Activated CD4-positive, CD25-positive, alpha-beta regulatory T cell treated with anti-CD3 and anti-CD28 coated beads, Interleukin-2, amount 50 U/mL, for 16 hours (primary cell): ENCODE results near the gene SLC4A2.
A peak's percentile ranks its signal among the peaks of the same experiment; 100 is the strongest.
"Not testable (repeated sequence)": the region's sequence is repeated elsewhere in the genome, so short reads cannot be mapped to it uniquely, and the experiment has no call there.

Source experiments
- DNase-seq: peaks from one replicate; pipeline ENCODE4 v3.0.0-alpha.2; 2020; ENCODE audit warnings: low read depth, low spot score

Gene SLC4A2

GRCh38 chr7:151025924-151026671 lies 33.3 kb upstream of the SLC4A2 start:
- DNase-seq: no peak

GRCh38 chr7:151026771-151027727 lies 32.3 kb upstream of the SLC4A2 start:
- not testable (repeated sequence) for DNase-seq

GRCh38 chr7:151027728-151028130 lies 31.7 kb upstream of the SLC4A2 start:
- not testable (repeated sequence) for DNase-seq

- peak; percentile 97 for DNase-seq
These were observed 31.1 kb upstream of the SLC4A2 start, which contains the start of gene ABCB8 for GRCh38 chr7:151028131-151028947. Gene ABCB8, plus strand, starts transcription at chr7:151028450. Its CDS starts 66 bp downstream, at chr7:151028516.

GRCh38 chr7:151028948-151029501 lies 30.4 kb upstream of the SLC4A2 start:
- no peak for DNase-seq

GRCh38 chr7:151031011-151031410 lies 28.4 kb upstream of the SLC4A2 start:
- DNase-seq: no peak

- DNase-seq: no peak
These were observed 26.2 kb upstream of the SLC4A2 start for GRCh38 chr7:151032936-151033863.

GRCh38 chr7:151033864-151034249 lies 25.5 kb upstream of the SLC4A2 start:
- no peak for DNase-seq

- DNase-seq: no peak
These were observed 24.9 kb upstream of the SLC4A2 start for GRCh38 chr7:151034312-151035025.

- DNase-seq: no peak
These were observed 24.2 kb upstream of the SLC4A2 start for GRCh38 chr7:151035026-151035717.

- DNase-seq: no peak
These were observed 23.5 kb upstream of the SLC4A2 start for GRCh38 chr7:151035902-151036301.

GRCh38 chr7:151038951-151039849 lies 20.2 kb upstream of the SLC4A2 start:
- no peak for DNase-seq

- no peak for DNase-seq
These were observed 19.4 kb upstream of the SLC4A2 start for GRCh38 chr7:151039850-151040548.

GRCh38 chr7:151040616-151041375 lies 18.6 kb upstream of the SLC4A2 start:
- DNase-seq: no peak

GRCh38 chr7:151043449-151043848 lies 15.9 kb upstream of the SLC4A2 start:
- not testable (repeated sequence) for DNase-seq

GRCh38 chr7:151043959-151044358 lies 15.4 kb upstream of the SLC4A2 start:
- DNase-seq: no peak

GRCh38 chr7:151045262-151045661 lies 14.1 kb upstream of the SLC4A2 start:
- no peak for DNase-seq
